AG04450 (cell line): ENCODE measurements around the gene ITGBL1. TPM values are rescaled to one million over a fixed set of nuclear protein-coding genes. Genes with fewer than 3 reads are reported as not detected.

Source experiments
- CTCF ChIA-PET: fragments of 300-600, 350-600 bp; formaldehyde crosslinking; extraction: SDS; loops from one replicate; lab custom pipeline; 2022; ENCODE audit warnings: antibody characterized with exemption, inconsistent platforms; lab: Charles Lee
- POLR2A ChIA-PET: fragments of 350-600 bp; formaldehyde crosslinking; extraction: SDS; loops from one replicate; lab custom pipeline; 2021; ENCODE audit warnings: antibody characterized with exemption, inconsistent platforms; lab: Yijun Ruan, JAX
- DNase-seq: peaks from one replicate; pipeline ENCODE4 v3.0.0-alpha.2; 2011; ENCODE audit warnings: low read depth, low spot score
- H3K27ac ChIP-seq: one replicate; pipeline ENCODE4 v1.5.1; 2012; ENCODE audit warnings: low read depth, low read length, control low read depth
- H3K27me3 ChIP-seq: one replicate; pipeline ENCODE4 v1.6.0; 2012; ENCODE audit warnings: low read length; ENCODE audit not compliant: control insufficient read depth, insufficient read depth
- H3K4me3 ChIP-seq: 2 replicates; pipeline ENCODE4 v1.5.1; 2011; ENCODE audit warnings: mild to moderate bottlenecking, low read depth, low read length, control low read depth
- H3K9me3 ChIP-seq: 2 replicates; pipeline ENCODE4 v1.5.1; 2012; ENCODE audit warnings: low read length; ENCODE audit not compliant: control insufficient read depth, insufficient read depth
- CTCF ChIP-seq: IDR thresholded peaks from 2 replicates; pipeline ENCODE4 v1.5.1; 2011; ENCODE audit warnings: low read depth, low read length, control low read depth, inconsistent platforms
- polyA plus RNA-seq: library from polyadenylated mRNA; depleted of rRNA; stranded (reverse); fragments of >200 nt; gene quantifications from 2 replicates; pipeline ENCODE4 v1.2.3, GENCODE V29; 2011

The ITGBL1 gene
- polyA plus RNA-seq, 1 experiment: 17.1 TPM

- no peak overlapping the region for H3K4me3 ChIP-seq
- H3K27ac ChIP-seq: no peak overlapping the region
- ChIA-PET POLR2A (no interaction called here), CTCF (no interaction called here)
- no peak for TF ChIP-seq CTCF
- no peaks in the 10 kb centered on the region; the same call in 1 of the 2 replicates for H3K9me3 ChIP-seq
- no peaks in the 10 kb centered on the region for H3K27me3 ChIP-seq
- DNase-seq: no peak
Observed at GRCh38 chr13:101412076-101412475, 40.4 kb upstream of the ITGBL1 start.

- DNase-seq: no peak
- Histone ChIP-seq H3K4me3 (peak overlapping the region; percentile 63), H3K9me3 (no peaks in the 10 kb centered on the region; the same call in 1 of the 2 replicates), H3K27me3 (no peaks in the 10 kb centered on the region), H3K27ac (no peak overlapping the region)
- ChIA-PET CTCF (interaction anchor here (2.7 kb wide), 1 partner anchor 270 kb away, joined by 13 read pairs; no protein-coding TSS in a partner anchor), POLR2A (no interaction called here)
- no peak for TF ChIP-seq CTCF
Observed at GRCh38 chr13:101415358-101416174, 36.9 kb upstream of the ITGBL1 start.

GRCh38 chr13:101416181-101417042 lies 36.1 kb upstream of the ITGBL1 start, which contains the start of gene NALCN:
TSS of gene NALCN (minus strand) at chr13:101416508. CDS start at chr13:101399126, 17,382 bp downstream.
- TF ChIP-seq CTCF: no peak
- Histone ChIP-seq H3K4me3 (peak within 1 kb of the TSS; percentile 63), H3K27ac (no peak within 1 kb of the TSS), H3K27me3 (no peaks in the 10 kb centered on the region), H3K9me3 (no peaks in the 10 kb centered on the region; the same call in 1 of the 2 replicates)
- DNase-seq: no peak
- ChIA-PET POLR2A (interaction anchor here (1.0 kb wide), 1 partner anchor 20 kb away, joined by 3 read pairs; no protein-coding TSS in a partner anchor), CTCF (interaction anchor here (2.7 kb wide), 1 partner anchor 271 kb away, joined by 13 read pairs; no protein-coding TSS in a partner anchor)

- DNase-seq: peak; percentile 26
- no peak for TF ChIP-seq CTCF
- no peak overlapping the region for H3K27ac ChIP-seq
- H3K27me3 ChIP-seq: no peaks in the 10 kb centered on the region
- ChIA-PET CTCF (interaction anchor here (2.7 kb wide), 1 partner anchor 272 kb away, joined by 13 read pairs; no protein-coding TSS in a partner anchor), POLR2A (interaction anchor here (1.0 kb wide), 1 partner anchor 20 kb away, joined by 3 read pairs; no protein-coding TSS in a partner anchor)
- peak overlapping the region; percentile 63 for H3K4me3 ChIP-seq
- H3K9me3 ChIP-seq: no peaks in the 10 kb centered on the region; the same call in 1 of the 2 replicates
Observed at GRCh38 chr13:101417043-101417406, 35.5 kb upstream of the ITGBL1 start.
